WERI-Rb-1 (cell line): ENCODE measurements around the gene GOSR2.

Experiments used
- DNase-seq: peaks from one replicate; pipeline ENCODE4 v3.0.0-alpha.2; 2020
- H3K27ac ChIP-seq: fragments of 250-450 bp; sonication (Bioruptor Pico); 2 replicates; pipeline ENCODE4 v1.5.1; 2020; ENCODE audit warnings: mild to moderate bottlenecking, moderate library complexity
- H3K27me3 ChIP-seq: fragments of 250-450 bp; sonication (Bioruptor Pico); 2 replicates; pipeline ENCODE4 v1.5.1; 2021; ENCODE audit warnings: mild to moderate bottlenecking, low read depth, moderate library complexity; ENCODE audit not compliant: insufficient read depth, severe bottlenecking
- H3K36me3 ChIP-seq: fragments of 250-450 bp; sonication (Bioruptor Pico); 2 replicates; pipeline ENCODE4 v1.5.1; 2020; ENCODE audit warnings: mild to moderate bottlenecking, moderate library complexity
- H3K4me3 ChIP-seq: 2 replicates; pipeline ENCODE4 v1.5.1; 2011; ENCODE audit warnings: low read depth, mild to moderate bottlenecking, control low read depth, low read length
- H3K9me3 ChIP-seq: fragments of 250-450 bp; sonication (Bioruptor Pico); 2 replicates; pipeline ENCODE4 v1.5.1; 2021; ENCODE audit warnings: mild to moderate bottlenecking, moderate library complexity; ENCODE audit not compliant: severe bottlenecking
- CTCF ChIP-seq: IDR thresholded peaks from 2 replicates; pipeline ENCODE4 v1.5.1; 2011; ENCODE audit warnings: low read depth, mild to moderate bottlenecking, control low read depth, inconsistent platforms, low read length

The GOSR2 gene

GRCh38 chr17:46888727-46889126, 34.2 kb upstream of the GOSR2 start:
- Histone ChIP-seq H3K27me3 (no peaks in the 10 kb centered on the region), H3K36me3 (no peaks in the 10 kb centered on the region), H3K27ac (no peak overlapping the region), H3K4me3 (no peak overlapping the region), H3K9me3 (no peaks in the 10 kb centered on the region)
- no peak for DNase-seq
- no peak for TF ChIP-seq CTCF

- Histone ChIP-seq H3K36me3 (no peaks in the 10 kb centered on the region), H3K9me3 (no peaks in the 10 kb centered on the region), H3K27me3 (no peaks in the 10 kb centered on the region), H3K4me3 (no peak overlapping the region), H3K27ac (no peak overlapping the region)
- TF ChIP-seq CTCF: no peak
- no peak for DNase-seq
Observed at GRCh38 chr17:46889519-46889918, 33.4 kb upstream of the GOSR2 start.

- H3K27me3 ChIP-seq: no peaks in the 10 kb centered on the region
- TF ChIP-seq CTCF: no peak
- H3K27ac ChIP-seq: no peak overlapping the region
- no peaks in the 10 kb centered on the region for H3K9me3 ChIP-seq
- no peak overlapping the region for H3K4me3 ChIP-seq
- DNase-seq: no peak
- H3K36me3 ChIP-seq: no peaks in the 10 kb centered on the region
Observed at GRCh38 chr17:46889992-46890564, 32.9 kb upstream of the GOSR2 start.

- no peaks in the 10 kb centered on the region for H3K9me3 ChIP-seq
- H3K27ac ChIP-seq: no peak overlapping the region
- H3K4me3 ChIP-seq: no peak overlapping the region
- no peak for DNase-seq
- TF ChIP-seq CTCF: no peak
- no peaks in the 10 kb centered on the region for H3K36me3 ChIP-seq
- H3K27me3 ChIP-seq: no peaks in the 10 kb centered on the region
Observed at GRCh38 chr17:46890638-46891037, 32.3 kb upstream of the GOSR2 start.

- no peaks in the 10 kb centered on the region for H3K9me3 ChIP-seq
- no peak overlapping the region for H3K27ac ChIP-seq
- H3K27me3 ChIP-seq: no peaks in the 10 kb centered on the region
- H3K36me3 ChIP-seq: no peaks in the 10 kb centered on the region
- no peak for TF ChIP-seq CTCF
- no peak overlapping the region for H3K4me3 ChIP-seq
- DNase-seq: no peak
Observed at GRCh38 chr17:46892192-46892703, 30.7 kb upstream of the GOSR2 start.

GRCh38 chr17:46894024-46894423, 28.9 kb upstream of the GOSR2 start:
- H3K36me3 ChIP-seq: no peaks in the 10 kb centered on the region
- H3K4me3 ChIP-seq: no peak overlapping the region
- no peaks in the 10 kb centered on the region for H3K27me3 ChIP-seq
- TF ChIP-seq CTCF: no peak
- H3K27ac ChIP-seq: no peak overlapping the region
- no peak for DNase-seq
- H3K9me3 ChIP-seq: peaks cover 7% of the 10 kb centered on the region
